CD4-positive, alpha-beta T cell (primary cell): ENCODE results near the gene TBC1D22B. TPM values are rescaled to one million over a fixed set of nuclear protein-coding genes. Genes with fewer than 3 reads are reported as not detected.
A peak's percentile ranks its signal among the peaks of the same experiment; 100 is the strongest.

ENCODE experiments used
- ATAC-seq: fragments of 200-7000 bp; cut with Tn5 transposase; one replicate; pipeline ENCODE4 v1.10.0; 2022; ENCODE audit warnings: mild to moderate bottlenecking; ENCODE audit not compliant: poor library complexity
- CTCF ChIA-PET: fragments of 350-600 bp; sonication (Branson Sonifier 250); formaldehyde crosslinking; loops from one replicate; lab custom pipeline; 2021; ENCODE audit warnings: antibody characterized with exemption, inconsistent platforms; lab: Charles Lee
- POLR2A ChIA-PET: fragments of 350-600 bp; sonication (Branson Sonifier 250); formaldehyde crosslinking; loops from one replicate; lab custom pipeline; 2021; ENCODE audit warnings: antibody characterized with exemption, inconsistent platforms; lab: Charles Lee
- DNase-seq, 14 experiments: peaks; one replicate each; pipeline ENCODE4 v3.0.0-alpha.2; 2013 to 2020; ENCODE audit warnings: mixed read lengths in 2 of 14
- H3K27ac ChIP-seq, 2 donors: one replicate each; pipeline versions ENCODE4 v1.5.1 to v1.7.0; 2013; ENCODE audit warnings: low read length in 2 of 2, low read depth in 1 of 2, mild to moderate bottlenecking in 1 of 2
- H3K27me3 ChIP-seq, 2 experiments: 1 replicate in 1 of 2; 2 replicates in 1 of 2; pipeline versions ENCODE4 v1.6.1 to v1.7.0; 2013; ENCODE audit warnings: low read length in 2 of 2, control low read depth in 1 of 2, mild to moderate bottlenecking in 1 of 2, moderate library complexity in 1 of 2; ENCODE audit not compliant: insufficient read depth in 2 of 2, control insufficient read depth in 1 of 2
- H3K36me3 ChIP-seq: one replicate; pipeline ENCODE4 v1.6.1; 2013; ENCODE audit warnings: low read length, control low read depth; ENCODE audit not compliant: insufficient read depth
- H3K4me1 ChIP-seq: one replicate; pipeline ENCODE4 v1.6.1; 2013; ENCODE audit warnings: low read length, control low read depth; ENCODE audit not compliant: insufficient read depth
- H3K4me3 ChIP-seq: one replicate; pipeline ENCODE4 v1.5.1; 2013; ENCODE audit warnings: mild to moderate bottlenecking, low read length, moderate library complexity
- H3K9me3 ChIP-seq, 2 experiments: 1 replicate in 1 of 2; 2 replicates in 1 of 2; pipeline versions ENCODE4 v1.6.1 to v1.7.0; 2013; ENCODE audit warnings: low read length in 2 of 2, mild to moderate bottlenecking in 2 of 2, control low read depth in 1 of 2, moderate library complexity in 1 of 2; ENCODE audit not compliant: control insufficient read depth in 1 of 2, insufficient read depth in 1 of 2
- H3K27ac Mint-ChIP-seq: one replicate; pipeline ENCODE4 v1.8.0; 2020; ENCODE audit warnings: mixed read lengths
- H3K27me3 Mint-ChIP-seq: one replicate; pipeline ENCODE4 v1.8.0; 2021; ENCODE audit warnings: mixed read lengths
- H3K36me3 Mint-ChIP-seq: one replicate; pipeline ENCODE4 v1.8.0; 2021; ENCODE audit warnings: low read depth, mixed read lengths
- H3K4me1 Mint-ChIP-seq: one replicate; pipeline ENCODE4 v1.8.0; 2021; ENCODE audit warnings: low read depth, mixed read lengths
- H3K4me3 Mint-ChIP-seq: one replicate; pipeline ENCODE4 v1.8.0; 2020; ENCODE audit warnings: mild to moderate bottlenecking, mixed read lengths
- H3K9me3 Mint-ChIP-seq: one replicate; pipeline ENCODE4 v1.8.0; 2020; ENCODE audit warnings: mixed read lengths
- intact Hi-C, 2 experiments: fragments of 100-400 bp; cut with DNase I in 1 of 2; cut with micrococcal nuclease in 1 of 2; formaldehyde crosslinking; loops; one replicate each; pipeline versions ENCODE4 v1.15.1 to v1.9.0; 2023 to 2025; cut with DNase I, micrococcal nuclease
- total RNA-seq, 174 experiments: library from RNA in 2 of 174; stranded (reverse) in 2 of 174; gene quantifications; one replicate each; pipeline ENCODE4 v1.2.3 and lab custom pipeline; 2021 to 2026
- TF ChIP-seq, protein P1 (sequence below): fragments of 200-600 bp; IDR thresholded peaks from one replicate; pipeline ENCODE4 v1.8.0; 2022; ENCODE audit warnings: antibody characterized with exemption, mild to moderate bottlenecking

The TBC1D22B gene
- total RNA-seq, 2 experiments from 2014 or later, result 5.9 to 6.6 TPM

DNA sequence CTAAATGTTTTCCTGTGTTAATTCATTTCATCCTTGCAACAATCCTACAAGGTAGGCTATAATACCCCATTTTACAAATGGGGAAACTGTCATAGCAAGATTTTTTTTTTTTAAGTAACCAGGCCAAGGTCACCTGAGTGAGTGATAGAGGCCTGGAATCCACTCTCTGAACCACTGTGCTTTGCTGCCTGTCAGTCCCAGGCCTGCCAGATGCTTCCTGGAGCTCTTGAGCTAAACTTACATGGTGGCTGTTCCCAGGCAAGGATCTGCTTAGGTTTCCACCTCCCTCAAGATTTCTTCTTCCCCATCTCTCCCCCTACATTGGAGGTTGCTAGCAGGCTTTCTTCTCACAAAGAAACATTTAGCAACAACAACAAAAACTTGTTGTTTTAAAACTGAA is 63.5 kb downstream of the TBC1D22B start:
- no peak overlapping the region for H3K27ac Mint-ChIP-seq
- CTCF ChIA-PET, result no interaction called here
- H3K4me3 Mint-ChIP-seq, result no peak overlapping the region
- H3K9me3 ChIP-seq, result no peaks in the 10 kb centered on the region
- TF ChIP-seq, protein P1, sequence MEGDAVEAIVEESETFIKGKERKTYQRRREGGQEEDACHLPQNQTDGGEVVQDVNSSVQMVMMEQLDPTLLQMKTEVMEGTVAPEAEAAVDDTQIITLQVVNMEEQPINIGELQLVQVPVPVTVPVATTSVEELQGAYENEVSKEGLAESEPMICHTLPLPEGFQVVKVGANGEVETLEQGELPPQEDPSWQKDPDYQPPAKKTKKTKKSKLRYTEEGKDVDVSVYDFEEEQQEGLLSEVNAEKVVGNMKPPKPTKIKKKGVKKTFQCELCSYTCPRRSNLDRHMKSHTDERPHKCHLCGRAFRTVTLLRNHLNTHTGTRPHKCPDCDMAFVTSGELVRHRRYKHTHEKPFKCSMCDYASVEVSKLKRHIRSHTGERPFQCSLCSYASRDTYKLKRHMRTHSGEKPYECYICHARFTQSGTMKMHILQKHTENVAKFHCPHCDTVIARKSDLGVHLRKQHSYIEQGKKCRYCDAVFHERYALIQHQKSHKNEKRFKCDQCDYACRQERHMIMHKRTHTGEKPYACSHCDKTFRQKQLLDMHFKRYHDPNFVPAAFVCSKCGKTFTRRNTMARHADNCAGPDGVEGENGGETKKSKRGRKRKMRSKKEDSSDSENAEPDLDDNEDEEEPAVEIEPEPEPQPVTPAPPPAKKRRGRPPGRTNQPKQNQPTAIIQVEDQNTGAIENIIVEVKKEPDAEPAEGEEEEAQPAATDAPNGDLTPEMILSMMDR, result no peak
- H3K27me3 Mint-ChIP-seq, result no peaks in the 10 kb centered on the region
- ATAC-seq (no peak), DNase-seq (no peak)
- no peaks in the 10 kb centered on the region for H3K27me3 ChIP-seq
- POLR2A ChIA-PET, result no interaction called here
- H3K4me3 ChIP-seq, result no peak overlapping the region
- H3K36me3 Mint-ChIP-seq, result peaks cover 19% of the 10 kb centered on the region
- no peaks in the 10 kb centered on the region for H3K4me1 Mint-ChIP-seq
- peaks cover 58% of the 10 kb centered on the region for H3K36me3 ChIP-seq
- intact Hi-C loops, result no loop called here
- H3K9me3 Mint-ChIP-seq, result no peaks in the 10 kb centered on the region
- no peaks in the 10 kb centered on the region for H3K4me1 ChIP-seq
- no peak overlapping the region for H3K27ac ChIP-seq

DNA sequence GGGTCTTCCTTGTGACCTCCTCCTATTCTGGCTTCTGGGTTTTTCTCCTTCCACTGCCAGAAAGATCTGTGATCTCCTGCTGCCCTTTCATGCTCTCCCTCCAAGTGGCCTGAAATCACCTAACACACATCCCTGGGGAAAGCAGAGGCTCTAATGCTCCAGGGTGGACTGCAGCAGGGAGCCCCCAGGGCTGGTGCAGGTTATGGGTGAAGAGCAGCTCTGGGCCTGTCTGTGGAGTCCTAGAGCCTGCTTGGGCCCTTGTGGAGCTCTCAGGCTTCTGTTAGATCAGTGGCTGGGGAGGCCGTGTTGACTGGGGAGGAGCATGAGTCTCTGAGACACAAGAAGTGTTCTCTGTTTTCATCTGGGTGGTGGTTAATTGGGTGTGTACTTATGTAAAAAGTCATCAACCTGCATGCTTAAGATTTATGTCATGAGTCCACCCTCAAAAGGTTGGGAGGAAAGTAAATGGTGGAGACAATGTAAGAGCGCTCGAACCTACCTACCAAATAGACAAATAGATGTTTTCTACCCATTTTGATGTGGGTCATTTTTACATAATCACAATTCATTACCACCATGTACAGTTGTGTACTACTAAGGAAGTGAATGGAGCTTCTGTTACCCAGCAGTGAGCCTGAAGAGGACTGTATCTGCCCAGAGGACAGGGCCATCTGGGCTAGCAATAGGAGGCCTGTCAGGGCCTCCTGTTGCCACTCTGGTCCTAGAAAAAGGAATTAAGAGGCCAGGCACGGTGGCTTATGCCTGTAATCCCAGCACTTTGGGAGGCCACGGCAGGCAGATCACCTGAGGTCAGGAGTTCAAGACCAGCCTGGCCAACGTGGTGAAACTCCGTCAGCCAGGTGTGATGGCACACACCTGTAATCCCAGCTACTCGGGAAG is 64.2 kb downstream of the TBC1D22B start:
- no peaks in the 10 kb centered on the region for H3K9me3 Mint-ChIP-seq
- POLR2A ChIA-PET, result no interaction called here
- intact Hi-C loops, result no loop called here

DNA sequence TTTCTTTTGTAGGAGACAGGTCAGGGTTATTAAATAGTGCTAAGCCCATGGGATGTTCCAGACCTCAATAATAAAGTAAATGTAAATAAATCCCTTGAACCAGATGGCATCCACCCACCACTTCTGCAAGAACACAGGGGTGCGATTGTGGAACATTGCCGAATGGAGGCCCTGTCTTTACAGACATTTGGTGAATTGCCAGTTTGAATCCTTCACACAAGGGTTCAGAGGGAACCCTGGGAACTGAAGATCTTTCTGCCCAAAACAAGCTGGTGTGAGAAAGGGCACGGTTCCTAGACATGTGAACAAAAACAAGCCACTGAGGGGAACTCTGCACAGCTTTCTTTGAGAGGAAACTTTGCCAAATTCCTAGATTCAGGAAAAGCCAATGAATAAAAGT is 66.0 kb downstream of the TBC1D22B start:
- DNase-seq (no peak), ATAC-seq (no peak)
- H3K27ac Mint-ChIP-seq, result peak overlapping the region; percentile 16
- no peak overlapping the region for H3K4me3 Mint-ChIP-seq
- no peaks in the 10 kb centered on the region for H3K27me3 ChIP-seq
- no peaks in the 10 kb centered on the region for H3K4me1 ChIP-seq
- H3K36me3 ChIP-seq, result peaks cover 33% of the 10 kb centered on the region
- H3K4me3 ChIP-seq, result no peak overlapping the region
- ChIA-PET POLR2A (no interaction called here), CTCF (interaction anchor here (2.5 kb wide), 1 partner anchor 9 kb away, joined by 7 read pairs; no protein-coding TSS in a partner anchor)
- intact Hi-C loops, result no loop called here
- H3K9me3 Mint-ChIP-seq, result no peaks in the 10 kb centered on the region
- H3K27ac ChIP-seq, result no peak overlapping the region
- TF ChIP-seq, protein P1, result no peak
- no peaks in the 10 kb centered on the region for H3K4me1 Mint-ChIP-seq
- H3K9me3 ChIP-seq, result no peaks in the 10 kb centered on the region
- H3K36me3 Mint-ChIP-seq, result peaks cover 23% of the 10 kb centered on the region
- H3K27me3 Mint-ChIP-seq, result no peaks in the 10 kb centered on the region

More for the DNA sequence above, 64.2 kb downstream of the TBC1D22B start:
- CTCF ChIA-PET, result no interaction called here
- H3K36me3 Mint-ChIP-seq, result peaks cover 19% of the 10 kb centered on the region
- H3K27ac Mint-ChIP-seq, result no peak overlapping the region
- H3K4me1 Mint-ChIP-seq, result no peaks in the 10 kb centered on the region
- Histone ChIP-seq H3K9me3 (no peaks in the 10 kb centered on the region), H3K4me3 (no peak overlapping the region), H3K27me3 (no peaks in the 10 kb centered on the region), H3K27ac (no peak overlapping the region), H3K4me1 (no peaks in the 10 kb centered on the region), H3K36me3 (peaks cover 51% of the 10 kb centered on the region)
- no peaks in the 10 kb centered on the region for H3K27me3 Mint-ChIP-seq
- TF ChIP-seq, protein P1, result no peak
- ATAC-seq, result no peak
- DNase-seq, result no peak
- no peak overlapping the region for H3K4me3 Mint-ChIP-seq
